ENCODE results near the gene CNIH2.

Gene CNIH2

GRCh38 chr11:66326261-66327111 is 48.5 kb downstream of the CNIH2 start:
- ChIA-PET POLR2A (interaction anchor here (1.0 to 1.3 kb wide), 2 partner anchors 14 to 15 kb away, joined by 3 to 5 read pairs; no protein-coding TSS in a partner anchor), CTCF (interaction anchor here (0.9 to 1.2 kb wide), 2 partner anchors 14 to 15 kb away, joined by 5 to 10 read pairs; no protein-coding TSS in a partner anchor)
- no peak for TF ChIP-seq ARNT (IDR thresholded peaks at IDR 0.05)
- no peak for TF ChIP-seq ELF4 (IDR thresholded peaks at IDR 0.05)
- TF ChIP-seq SUZ12 (IDR thresholded peaks at IDR 0.05): no peak
- no peak for TF ChIP-seq L3MBTL2 (conservative IDR thresholded peaks at IDR 0.05)
- no peak for TF ChIP-seq HDGF (IDR thresholded peaks at IDR 0.05; ENCODE audit: borderline replicate concordance)
- TF ChIP-seq PKNOX1 (IDR thresholded peaks at IDR 0.05): no peak
- no peak for TF ChIP-seq FOXM1 (IDR thresholded peaks at IDR 0.05; ENCODE audit: borderline replicate concordance)
- TF ChIP-seq BHLHE40 (IDR thresholded peaks at IDR 0.05; ENCODE audit: borderline replicate concordance): no peak
- TF ChIP-seq LEF1 (IDR thresholded peaks at IDR 0.05; ENCODE audit: borderline replicate concordance): no peak
- TF ChIP-seq SP1 (IDR thresholded peaks at IDR 0.05): no peak
- TF ChIP-seq FOXA1 (IDR thresholded peaks at IDR 0.05): no peak
- no peak for TF ChIP-seq TARDBP (IDR thresholded peaks at IDR 0.05)
- no peak for DNase-seq (ENCODE audit: extremely low spot score)

GRCh38 chr11:66327171-66328030 is 49.4 kb downstream of the CNIH2 start:
- POLR2A ChIA-PET: interaction anchor here (1.0 to 1.3 kb wide), 2 partner anchors 15 to 16 kb away, joined by 3 to 5 read pairs; no protein-coding TSS in a partner anchor
- CTCF ChIA-PET: interaction anchor here (0.9 to 1.2 kb wide), 2 partner anchors 15 to 16 kb away, joined by 5 to 10 read pairs; no protein-coding TSS in a partner anchor
- DNase-seq (ENCODE audit: extremely low spot score): no peak
- TF ChIP-seq SUZ12 (IDR thresholded peaks at IDR 0.05): no peak
- no peak for TF ChIP-seq SP1 (IDR thresholded peaks at IDR 0.05)
- no peak for TF ChIP-seq TARDBP (IDR thresholded peaks at IDR 0.05)
- no peak for TF ChIP-seq BHLHE40 (IDR thresholded peaks at IDR 0.05; ENCODE audit: borderline replicate concordance)
- TF ChIP-seq LEF1 (IDR thresholded peaks at IDR 0.05; ENCODE audit: borderline replicate concordance): no peak

- ChIA-PET CTCF (no interaction called here), POLR2A (no interaction called here)
- TF ChIP-seq FOXK2 (IDR thresholded peaks at IDR 0.05) (no peak), FOXM1 (IDR thresholded peaks at IDR 0.05; ENCODE audit: borderline replicate concordance) (no peak), PKNOX1 (IDR thresholded peaks at IDR 0.05) (no peak), NFRKB (IDR thresholded peaks at IDR 0.05) (no peak), HDGF (IDR thresholded peaks at IDR 0.05; ENCODE audit: borderline replicate concordance) (no peak), SUZ12 (IDR thresholded peaks at IDR 0.05) (no peak), SP1 (IDR thresholded peaks at IDR 0.05) (no peak), L3MBTL2 (conservative IDR thresholded peaks at IDR 0.05) (no peak), ELF4 (IDR thresholded peaks at IDR 0.05) (no peak), BHLHE40 (IDR thresholded peaks at IDR 0.05; ENCODE audit: borderline replicate concordance) (no peak), CTBP1 (IDR thresholded peaks at IDR 0.05; ENCODE audit: borderline replicate concordance) (no peak), LEF1 (IDR thresholded peaks at IDR 0.05; ENCODE audit: borderline replicate concordance) (no peak), ZNF384 (IDR thresholded peaks at IDR 0.05) (no peak), ARNT (IDR thresholded peaks at IDR 0.05) (no peak)
- no peak for DNase-seq (ENCODE audit: extremely low spot score)
Observed at GRCh38 chr11:66328031-66328301, 50.0 kb downstream of the CNIH2 start.

GRCh38 chr11:66328302-66329144 is 50.5 kb downstream of the CNIH2 start:
- ChIA-PET POLR2A (no interaction called here), CTCF (interaction anchor here (0.6 to 2.2 kb wide), 6 partner anchors 16 to 509 kb away, joined by 3 to 11 read pairs (median 4); no protein-coding TSS in a partner anchor)
- peak; percentile 86 for DNase-seq (ENCODE audit: extremely low spot score)
- TF ChIP-seq PKNOX1 (IDR thresholded peaks at IDR 0.05) (no peak), FOXA1 (IDR thresholded peaks at IDR 0.05) (no peak), L3MBTL2 (conservative IDR thresholded peaks at IDR 0.05) (peak; percentile 83)

GRCh38 chr11:66329165-66329673 is 51.2 kb downstream of the CNIH2 start:
- POLR2A ChIA-PET: interaction anchor here (1.5 kb wide), 1 partner anchor 17 kb away, joined by 4 read pairs; no protein-coding TSS in a partner anchor

More at GRCh38 chr11:66329165-66329673, 51.2 kb downstream of the CNIH2 start:
- no peak for DNase-seq (ENCODE audit: extremely low spot score)
- TF ChIP-seq TARDBP (IDR thresholded peaks at IDR 0.05) (no peak), FOXM1 (IDR thresholded peaks at IDR 0.05; ENCODE audit: borderline replicate concordance) (no peak), SP1 (IDR thresholded peaks at IDR 0.05) (no peak), NFRKB (IDR thresholded peaks at IDR 0.05) (no peak), FOXA1 (IDR thresholded peaks at IDR 0.05) (no peak), ARNT (IDR thresholded peaks at IDR 0.05) (no peak), ELF4 (IDR thresholded peaks at IDR 0.05) (no peak), SUZ12 (IDR thresholded peaks at IDR 0.05) (no peak), L3MBTL2 (conservative IDR thresholded peaks at IDR 0.05) (no peak), BHLHE40 (IDR thresholded peaks at IDR 0.05; ENCODE audit: borderline replicate concordance) (no peak), HDGF (IDR thresholded peaks at IDR 0.05; ENCODE audit: borderline replicate concordance) (no peak), PKNOX1 (IDR thresholded peaks at IDR 0.05) (no peak), LEF1 (IDR thresholded peaks at IDR 0.05; ENCODE audit: borderline replicate concordance) (no peak), ZNF384 (IDR thresholded peaks at IDR 0.05) (no peak)
- CTCF ChIA-PET: interaction anchor here (0.6 to 2.2 kb wide), 6 partner anchors 16 to 509 kb away, joined by 3 to 11 read pairs (median 4); no protein-coding TSS in a partner anchor

Measured in HEK293T (cell line).